ENCODE data around the gene TRDMT1.

Gene TRDMT1

GRCh38 chr10:17231788-17232187, 30.3 kb upstream of the TRDMT1 start:
- no peak for DNase-seq (ENCODE audit: low read depth)

GRCh38 chr10:17229967-17230682, 28.7 kb upstream of the TRDMT1 start:
- peak; percentile 71 for DNase-seq (ENCODE audit: low read depth)

GRCh38 chr10:17229717-17229966, 28.2 kb upstream of the TRDMT1 start:
- peak; percentile 25 for DNase-seq (ENCODE audit: low read depth)

GRCh38 chr10:17229016-17229716, 27.7 kb upstream of the TRDMT1 start:
- DNase-seq (ENCODE audit: low read depth): peak; percentile 35

- DNase-seq (ENCODE audit: low read depth): peak; percentile 55
These were observed 26.9 kb upstream of the TRDMT1 start, which contains the start of gene VIM for GRCh38 chr10:17228091-17229015. Gene VIM (plus strand): TSS chr10:17228241. CDS start chr10:17229423, 1,182 bp downstream.

- DNase-seq (ENCODE audit: low read depth): no peak
These were observed 26.1 kb upstream of the TRDMT1 start for GRCh38 chr10:17227367-17228090.

GRCh38 chr10:17226891-17227303, 25.4 kb upstream of the TRDMT1 start:
- DNase-seq (ENCODE audit: low read depth): no peak

- DNase-seq (ENCODE audit: low read depth): no peak
These were observed 24.3 kb upstream of the TRDMT1 start for GRCh38 chr10:17225808-17226207.

- no peak for DNase-seq (ENCODE audit: low read depth)
These were observed 20.9 kb upstream of the TRDMT1 start for GRCh38 chr10:17222329-17222728.

- DNase-seq (ENCODE audit: low read depth): no peak
These were observed 19.2 kb upstream of the TRDMT1 start for GRCh38 chr10:17220652-17221100.

GRCh38 chr10:17219024-17219423, 17.6 kb upstream of the TRDMT1 start:
- DNase-seq (ENCODE audit: low read depth): no peak

- DNase-seq (ENCODE audit: low read depth): no peak
These were observed 16.3 kb upstream of the TRDMT1 start for GRCh38 chr10:17217631-17218232.

- DNase-seq (ENCODE audit: low read depth): no peak
These were observed 15.5 kb upstream of the TRDMT1 start for GRCh38 chr10:17216901-17217395.

GRCh38 chr10:17216217-17216900, 14.9 kb upstream of the TRDMT1 start:
- DNase-seq (ENCODE audit: low read depth): no peak

- no peak for DNase-seq (ENCODE audit: low read depth)
These were observed 14.3 kb upstream of the TRDMT1 start for GRCh38 chr10:17215782-17216122.

GRCh38 chr10:17214971-17215781, 13.7 kb upstream of the TRDMT1 start:
- no peak for DNase-seq (ENCODE audit: low read depth)

- DNase-seq (ENCODE audit: low read depth): no peak
These were observed 13.1 kb upstream of the TRDMT1 start for GRCh38 chr10:17214526-17214925.

- no peak for DNase-seq (ENCODE audit: low read depth)
These were observed 12.3 kb upstream of the TRDMT1 start for GRCh38 chr10:17213646-17214349.

- DNase-seq (ENCODE audit: low read depth): no peak
These were observed 11.3 kb upstream of the TRDMT1 start for GRCh38 chr10:17212802-17213221.

All from stimulated activated CD8-positive, alpha-beta memory T cell treated with anti-CD3 and anti-CD28 coated beads, Interleukin-15, amount 100 ng/mL, for 24 hours (primary cell).